ENCODE measurements around the gene VAC14.

GRCh38 chr16:70720425-70721201 lies 80.3 kb downstream of the VAC14 start:
- TF ChIP-seq, protein P1, sequence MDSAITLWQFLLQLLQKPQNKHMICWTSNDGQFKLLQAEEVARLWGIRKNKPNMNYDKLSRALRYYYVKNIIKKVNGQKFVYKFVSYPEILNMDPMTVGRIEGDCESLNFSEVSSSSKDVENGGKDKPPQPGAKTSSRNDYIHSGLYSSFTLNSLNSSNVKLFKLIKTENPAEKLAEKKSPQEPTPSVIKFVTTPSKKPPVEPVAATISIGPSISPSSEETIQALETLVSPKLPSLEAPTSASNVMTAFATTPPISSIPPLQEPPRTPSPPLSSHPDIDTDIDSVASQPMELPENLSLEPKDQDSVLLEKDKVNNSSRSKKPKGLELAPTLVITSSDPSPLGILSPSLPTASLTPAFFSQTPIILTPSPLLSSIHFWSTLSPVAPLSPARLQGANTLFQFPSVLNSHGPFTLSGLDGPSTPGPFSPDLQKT (IDR thresholded peaks at IDR 0.05; ENCODE audit: borderline replicate concordance, low read depth, low read length): no peak
- TF ChIP-seq ZIC2 (tag by site-specific recombination; IDR thresholded peaks at IDR 0.05): no peak
- TF ChIP-seq, protein P2, sequence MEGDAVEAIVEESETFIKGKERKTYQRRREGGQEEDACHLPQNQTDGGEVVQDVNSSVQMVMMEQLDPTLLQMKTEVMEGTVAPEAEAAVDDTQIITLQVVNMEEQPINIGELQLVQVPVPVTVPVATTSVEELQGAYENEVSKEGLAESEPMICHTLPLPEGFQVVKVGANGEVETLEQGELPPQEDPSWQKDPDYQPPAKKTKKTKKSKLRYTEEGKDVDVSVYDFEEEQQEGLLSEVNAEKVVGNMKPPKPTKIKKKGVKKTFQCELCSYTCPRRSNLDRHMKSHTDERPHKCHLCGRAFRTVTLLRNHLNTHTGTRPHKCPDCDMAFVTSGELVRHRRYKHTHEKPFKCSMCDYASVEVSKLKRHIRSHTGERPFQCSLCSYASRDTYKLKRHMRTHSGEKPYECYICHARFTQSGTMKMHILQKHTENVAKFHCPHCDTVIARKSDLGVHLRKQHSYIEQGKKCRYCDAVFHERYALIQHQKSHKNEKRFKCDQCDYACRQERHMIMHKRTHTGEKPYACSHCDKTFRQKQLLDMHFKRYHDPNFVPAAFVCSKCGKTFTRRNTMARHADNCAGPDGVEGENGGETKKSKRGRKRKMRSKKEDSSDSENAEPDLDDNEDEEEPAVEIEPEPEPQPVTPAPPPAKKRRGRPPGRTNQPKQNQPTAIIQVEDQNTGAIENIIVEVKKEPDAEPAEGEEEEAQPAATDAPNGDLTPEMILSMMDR (tag by site-specific recombination; IDR thresholded peaks at IDR 0.05): no peak
- no peak for TF ChIP-seq YY1 (tag by site-specific recombination; IDR thresholded peaks at IDR 0.05)

All from HEK293 (cell line).